ENCODE data around the gene BTBD17.
A peak's percentile ranks its signal among the peaks of the same experiment; 100 is the strongest.

The BTBD17 gene

DNA sequence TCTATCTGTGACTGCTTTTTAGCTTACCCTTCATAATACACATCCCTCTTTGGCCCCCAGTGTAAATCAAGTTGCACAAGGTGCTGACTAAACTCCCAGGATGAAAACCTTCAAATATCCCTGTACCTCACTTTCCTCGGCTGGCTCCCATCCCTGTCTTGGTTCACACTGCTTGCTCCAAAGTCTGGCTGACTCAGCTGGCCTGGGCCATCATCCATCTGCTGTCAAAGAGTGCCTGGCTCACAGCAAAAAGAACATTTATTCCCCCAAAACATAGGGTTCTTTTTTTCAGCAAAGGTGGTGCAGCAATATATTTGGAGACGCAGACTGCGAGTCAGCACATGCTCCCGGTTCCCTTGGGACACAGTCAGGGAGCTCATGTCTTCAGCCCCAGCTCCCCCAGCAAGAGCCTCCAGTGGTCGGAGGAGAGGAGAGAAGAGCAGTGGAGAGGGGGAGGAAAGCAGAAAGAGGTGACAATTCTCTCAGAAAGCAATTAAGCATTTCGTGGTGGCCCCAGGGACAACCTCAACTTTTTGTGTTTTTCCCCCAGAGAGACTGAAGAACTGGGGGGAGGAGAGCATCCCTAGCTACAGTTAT, 31.8 kb upstream of the BTBD17 start:
- DNase-seq (ENCODE audit: low read depth) = no peak
- no peak overlapping the region for H3K4me3 ChIP-seq (ENCODE audit: low read depth, low read length)
- TF ChIP-seq CTCF (IDR thresholded peaks at IDR 0.05; ENCODE audit: insufficient read depth, low read depth, low read length, missing control alignments) = no peak

- no peak for TF ChIP-seq CTCF (IDR thresholded peaks at IDR 0.05; ENCODE audit: insufficient read depth, low read depth, low read length, missing control alignments)
These were observed 31.2 kb upstream of the BTBD17 start for GRCh38 chr17:74392848-74393247.

DNA sequence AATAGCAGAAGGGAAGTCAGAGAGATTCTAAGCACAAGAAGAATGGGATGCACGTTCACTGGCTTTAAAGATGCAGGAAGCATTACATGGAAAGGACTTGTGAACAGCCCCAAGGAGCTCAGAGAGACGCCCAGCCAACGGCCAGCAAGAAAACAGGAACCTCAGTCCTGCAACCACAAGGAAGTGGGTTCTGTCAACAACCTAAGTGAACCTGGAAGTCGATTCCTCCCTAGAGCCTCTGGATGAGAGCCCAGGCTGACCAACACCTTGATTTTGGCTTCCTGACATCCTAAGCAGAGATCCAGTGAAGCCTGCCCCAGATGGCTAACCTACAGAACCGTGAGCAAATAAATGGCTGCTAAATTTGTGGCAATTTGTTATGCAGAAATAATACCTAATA, 30.1 kb upstream of the BTBD17 start:
- H3K4me3 ChIP-seq (ENCODE audit: low read depth, low read length) = no peak overlapping the region
- DNase-seq (ENCODE audit: low read depth) = no peak
- TF ChIP-seq CTCF (IDR thresholded peaks at IDR 0.05; ENCODE audit: insufficient read depth, low read depth, low read length, missing control alignments) = no peak

More at GRCh38 chr17:74392848-74393247, 31.2 kb upstream of the BTBD17 start:
- peak; percentile 11 for DNase-seq (ENCODE audit: low read depth)
- H3K4me3 ChIP-seq (ENCODE audit: low read depth, low read length) = no peak overlapping the region

DNA sequence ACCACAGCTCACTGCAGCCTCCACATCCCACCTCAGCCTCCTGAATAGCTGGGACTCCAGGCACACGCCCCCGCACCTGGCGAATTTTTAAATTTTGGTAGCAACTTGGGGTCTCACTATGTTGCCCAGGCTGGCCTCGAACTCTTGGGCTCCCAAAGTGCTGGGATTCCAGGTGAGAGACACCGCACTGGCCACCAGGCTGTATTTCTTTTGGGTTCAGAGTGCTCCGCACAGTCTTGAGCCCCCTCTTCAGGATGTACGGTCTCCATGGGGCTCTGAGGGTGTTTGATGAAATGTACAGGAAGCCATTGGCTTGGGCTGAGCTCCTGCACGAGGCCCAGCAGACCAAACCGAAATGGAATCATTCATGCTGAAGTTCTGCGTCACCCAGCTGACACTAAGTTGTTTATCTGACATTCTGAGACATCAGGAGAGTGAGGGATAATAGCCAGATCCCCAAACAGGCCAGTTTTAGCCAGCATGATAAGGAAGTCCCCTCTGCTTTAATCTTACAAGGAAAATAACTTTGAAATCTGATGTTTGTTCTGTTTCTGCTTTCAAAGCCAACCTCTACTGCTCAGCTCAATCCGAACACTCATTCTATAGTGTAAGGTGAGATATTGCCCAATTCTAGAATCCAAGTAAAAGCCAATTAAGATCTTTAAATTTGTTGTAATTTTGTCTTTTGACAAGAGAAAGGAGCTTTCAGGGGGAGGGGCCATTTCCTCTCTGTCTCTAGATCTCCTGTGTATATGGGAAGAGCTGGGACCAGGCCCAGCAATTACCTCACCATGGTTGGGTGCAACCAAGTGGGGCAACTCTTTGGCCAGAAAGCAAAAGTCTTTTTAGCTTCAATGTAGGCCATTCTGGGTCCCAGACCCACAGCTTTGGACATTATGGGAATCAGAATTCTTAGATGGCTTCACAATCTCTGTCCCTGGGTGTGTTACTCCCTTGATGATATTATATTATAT, 29.3 kb upstream of the BTBD17 start:
- no peak for DNase-seq (ENCODE audit: low read depth)
- no peak overlapping the region for H3K4me3 ChIP-seq (ENCODE audit: low read depth, low read length)
- no peak for TF ChIP-seq CTCF (IDR thresholded peaks at IDR 0.05; ENCODE audit: insufficient read depth, low read depth, low read length, missing control alignments)

- DNase-seq (ENCODE audit: low read depth) = no peak
- no peak for TF ChIP-seq CTCF (IDR thresholded peaks at IDR 0.05; ENCODE audit: insufficient read depth, low read depth, low read length, missing control alignments)
- H3K4me3 ChIP-seq (ENCODE audit: low read depth, low read length) = no peak overlapping the region
These were observed 28.4 kb upstream of the BTBD17 start for GRCh38 chr17:74389937-74390679.

GRCh38 chr17:74389084-74389753, 27.6 kb upstream of the BTBD17 start:
- no peak for DNase-seq (ENCODE audit: low read depth)
- no peak for TF ChIP-seq CTCF (IDR thresholded peaks at IDR 0.05; ENCODE audit: insufficient read depth, low read depth, low read length, missing control alignments)
- H3K4me3 ChIP-seq (ENCODE audit: low read depth, low read length) = no peak overlapping the region
